Smooth muscle cell (in vitro differentiated cells): ENCODE results near the gene SLC9A7. TPM values are rescaled to one million over a fixed set of nuclear protein-coding genes. Genes with fewer than 3 reads are reported as not detected.

ENCODE experiments used
- DNase-seq: peaks from one replicate; lab custom pipeline; 2025; ENCODE audit not compliant: unreplicated experiment; lab: John Stamatoyannopoulos, UW
- H2AFZ ChIP-seq: fragments of 200-600 bp; sonication (generic); 2 replicates; pipeline ENCODE4 v1.6.0; 2016; ENCODE audit warnings: antibody characterized with exemption, low read depth, mild to moderate bottlenecking
- H3F3A ChIP-seq: fragments of 200-600 bp; sonication (generic); 2 replicates; pipeline ENCODE4 v1.6.0; 2017; ENCODE audit warnings: antibody characterized with exemption, low read depth
- H3K27ac ChIP-seq: fragments of 200-600 bp; sonication (generic); 2 replicates; pipeline ENCODE4 v1.5.1; 2016; ENCODE audit warnings: low read depth, mild to moderate bottlenecking
- H3K27me3 ChIP-seq: fragments of 200-600 bp; sonication (generic); 2 replicates; pipeline ENCODE4 v1.6.1; 2016; ENCODE audit warnings: low read depth, mild to moderate bottlenecking
- H3K36me3 ChIP-seq: fragments of 200-600 bp; sonication (generic); 2 replicates; pipeline ENCODE4 v1.5.1; 2016; ENCODE audit warnings: low read depth
- H3K4me1 ChIP-seq: fragments of 200-600 bp; sonication (generic); 2 replicates; pipeline ENCODE4 v1.5.1; 2016; ENCODE audit warnings: low read depth
- H3K4me2 ChIP-seq: fragments of 200-600 bp; sonication (generic); 2 replicates; pipeline ENCODE4 v1.6.0; 2016; ENCODE audit warnings: mild to moderate bottlenecking
- H3K4me3 ChIP-seq: fragments of 200-600 bp; sonication (generic); 2 replicates; pipeline ENCODE4 v1.5.1; 2016; ENCODE audit warnings: mild to moderate bottlenecking
- H3K79me2 ChIP-seq: fragments of 200-600 bp; sonication (generic); 2 replicates; pipeline ENCODE4 v1.6.0; 2016; ENCODE audit warnings: low read depth, mild to moderate bottlenecking
- H3K9ac ChIP-seq: fragments of 200-600 bp; sonication (generic); 2 replicates; pipeline ENCODE4 v1.6.0; 2016; ENCODE audit warnings: low read depth
- H3K9me3 ChIP-seq: fragments of 200-600 bp; sonication (generic); replicated peaks from 2 replicates; pipeline ENCODE4 v1.5.1; 2016; ENCODE audit warnings: low read depth
- H4K20me1 ChIP-seq: fragments of 200-600 bp; sonication (generic); 2 replicates; pipeline ENCODE4 v1.6.0; 2016; ENCODE audit warnings: low read depth
- WGBS: methylation state at CpG from one replicate; pipeline ENCODE4 v1.1.7; 2016; ENCODE audit warnings: low lambda C conversion rate; 5-methylcytosine and 5-hydroxymethylcytosine counted together
- polyA plus RNA-seq: library from polyadenylated mRNA; unstranded; fragments of >200 nt; fragmentation: Nextera tagmentation; extraction: Ambion mirVana; gene quantifications from 2 replicates; pipeline ENCODE4 v1.2.1, GENCODE V29; 2016
- total RNA-seq: library from RNA; depleted of rRNA; stranded (reverse); fragments of >200 nt; gene quantifications from 2 replicates; pipeline ENCODE4 v1.2.3, GENCODE V29; 2014
- TF ChIP-seq, protein P1 (sequence below): fragments of 200-600 bp; sonication (generic); IDR thresholded peaks from 2 replicates; pipeline ENCODE4 v1.5.1; 2017; ENCODE audit warnings: borderline replicate concordance, mild to moderate bottlenecking, antibody characterized with exemption; ENCODE audit not compliant: insufficient read depth, poor library complexity, severe bottlenecking

Gene SLC9A7
- total and polyA plus RNA-seq, 2 experiments from 2014 or later, result 0.83 to 6.7 TPM

GRCh38 chrX:46665232-46666152 is 93.4 kb downstream of the SLC9A7 start:
- H3K4me1 ChIP-seq, result no peaks in the 10 kb centered on the region
- H3F3A ChIP-seq, result no peaks in the 10 kb centered on the region
- no peak for DNase-seq
- no peak overlapping the region for H3K27ac ChIP-seq
- H3K27me3 ChIP-seq, result no peaks in the 10 kb centered on the region
- H3K9ac ChIP-seq, result no peak overlapping the region
- no peaks in the 10 kb centered on the region for H4K20me1 ChIP-seq
- no peak overlapping the region for H2AFZ ChIP-seq
- WGBS, result 65% methylated on average over 3 of the region's 3 CpGs
- TF ChIP-seq, protein P1, sequence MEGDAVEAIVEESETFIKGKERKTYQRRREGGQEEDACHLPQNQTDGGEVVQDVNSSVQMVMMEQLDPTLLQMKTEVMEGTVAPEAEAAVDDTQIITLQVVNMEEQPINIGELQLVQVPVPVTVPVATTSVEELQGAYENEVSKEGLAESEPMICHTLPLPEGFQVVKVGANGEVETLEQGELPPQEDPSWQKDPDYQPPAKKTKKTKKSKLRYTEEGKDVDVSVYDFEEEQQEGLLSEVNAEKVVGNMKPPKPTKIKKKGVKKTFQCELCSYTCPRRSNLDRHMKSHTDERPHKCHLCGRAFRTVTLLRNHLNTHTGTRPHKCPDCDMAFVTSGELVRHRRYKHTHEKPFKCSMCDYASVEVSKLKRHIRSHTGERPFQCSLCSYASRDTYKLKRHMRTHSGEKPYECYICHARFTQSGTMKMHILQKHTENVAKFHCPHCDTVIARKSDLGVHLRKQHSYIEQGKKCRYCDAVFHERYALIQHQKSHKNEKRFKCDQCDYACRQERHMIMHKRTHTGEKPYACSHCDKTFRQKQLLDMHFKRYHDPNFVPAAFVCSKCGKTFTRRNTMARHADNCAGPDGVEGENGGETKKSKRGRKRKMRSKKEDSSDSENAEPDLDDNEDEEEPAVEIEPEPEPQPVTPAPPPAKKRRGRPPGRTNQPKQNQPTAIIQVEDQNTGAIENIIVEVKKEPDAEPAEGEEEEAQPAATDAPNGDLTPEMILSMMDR, result no peak
- H3K4me3 ChIP-seq, result no peak overlapping the region
- no peaks in the 10 kb centered on the region for H3K36me3 ChIP-seq
- no peaks in the 10 kb centered on the region for H3K9me3 ChIP-seq
- no peaks in the 10 kb centered on the region for H3K79me2 ChIP-seq
- no peak overlapping the region for H3K4me2 ChIP-seq

DNA sequence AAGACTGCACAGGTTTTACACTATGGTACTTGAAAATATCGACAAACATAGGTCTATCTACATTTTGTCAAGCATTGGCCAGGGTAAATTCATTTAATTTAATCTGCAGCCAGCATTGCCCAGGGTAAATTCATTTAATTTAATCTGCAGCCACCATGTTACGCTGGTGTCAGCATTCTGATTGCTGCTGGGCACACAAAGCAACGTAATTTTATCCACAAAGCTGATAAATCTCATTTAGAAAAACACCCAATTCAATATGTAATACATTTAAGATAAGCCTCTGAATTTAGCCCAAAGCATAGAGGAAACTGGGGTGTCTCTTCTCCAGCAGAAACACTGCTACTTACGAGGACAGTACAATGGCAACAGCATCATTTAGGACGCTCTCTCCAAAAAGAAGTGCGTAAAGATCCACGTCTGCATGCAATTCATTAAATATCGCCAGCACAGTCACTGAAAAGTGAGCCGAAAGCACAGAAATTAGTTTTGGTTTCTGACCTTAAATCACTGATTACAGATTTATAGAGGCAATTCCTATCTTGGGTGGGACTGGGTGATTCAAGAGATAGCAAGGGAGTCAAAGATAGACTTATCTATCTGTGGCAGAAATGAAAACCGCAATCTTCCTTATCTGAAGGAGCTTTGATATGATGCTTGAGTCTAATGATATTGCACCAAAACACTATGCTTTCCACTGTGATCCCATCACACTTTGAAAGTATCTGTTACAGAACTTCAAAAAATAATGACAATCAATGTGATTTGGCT is 96.5 kb downstream of the SLC9A7 start:
- Histone ChIP-seq H3K36me3 (no peaks in the 10 kb centered on the region), H3K27ac (no peak overlapping the region), H3K9me3 (no peaks in the 10 kb centered on the region), H3K79me2 (no peaks in the 10 kb centered on the region), H4K20me1 (no peaks in the 10 kb centered on the region), H3F3A (no peaks in the 10 kb centered on the region), H3K4me1 (no peaks in the 10 kb centered on the region), H3K9ac (no peak overlapping the region), H3K4me2 (no peak overlapping the region), H2AFZ (no peak overlapping the region), H3K4me3 (no peak overlapping the region), H3K27me3 (no peaks in the 10 kb centered on the region)
- TF ChIP-seq, protein P1, result no peak
- 76% methylated on average over 10 of the region's 10 CpGs for WGBS
- DNase-seq, result no peak

- Histone ChIP-seq H3K9ac (no peak overlapping the region), H3K79me2 (no peaks in the 10 kb centered on the region), H3K4me2 (no peak overlapping the region), H3F3A (no peaks in the 10 kb centered on the region), H3K9me3 (no peaks in the 10 kb centered on the region), H3K27ac (no peak overlapping the region), H2AFZ (no peak overlapping the region), H3K4me3 (no peak overlapping the region), H4K20me1 (no peaks in the 10 kb centered on the region), H3K4me1 (peaks cover 19% of the 10 kb centered on the region), H3K27me3 (no peaks in the 10 kb centered on the region), H3K36me3 (no peaks in the 10 kb centered on the region)
- WGBS, result 67% methylated on average over 6 of the region's 6 CpGs
- TF ChIP-seq, protein P1, result peak; percentile 21
- no peak for DNase-seq
Observed at GRCh38 chrX:46653482-46653881, 105.4 kb downstream of the SLC9A7 start.
